ENCODE data around the gene PGAP1. TPM values are rescaled to one million over a fixed set of nuclear protein-coding genes. Genes with fewer than 3 reads are reported as not detected.

Gene PGAP1
- total and polyA plus RNA-seq, 9 donors: 11.9 to 22.1 (median 16.8) TPM

- H3K4me1 ChIP-seq (ENCODE audit: control insufficient read depth, insufficient read depth, low read length): no peaks in the 10 kb centered on the region
- no peak overlapping the region for H3K27ac ChIP-seq (ENCODE audit: low read length)
- H3K27me3 ChIP-seq (ENCODE audit: control insufficient read depth, insufficient read depth, low read length): no peaks in the 10 kb centered on the region
- no peak for DNase-seq
- H3K4me3 ChIP-seq (ENCODE audit: low read length): no peak overlapping the region
- no CpG with 5 or more reads among the region's 6 CpGs for WGBS (ENCODE audit: insufficient coverage)
- H3K36me3 ChIP-seq (ENCODE audit: control insufficient read depth, insufficient read depth, low read length): peaks cover 12% of the 10 kb centered on the region
- no peaks in the 10 kb centered on the region for H3K9me3 ChIP-seq (replicated peaks; ENCODE audit: control insufficient read depth, low read depth, low read length)
These were observed 25.7 kb downstream of the PGAP1 start for GRCh38 chr2:196900843-196901242.

DNA sequence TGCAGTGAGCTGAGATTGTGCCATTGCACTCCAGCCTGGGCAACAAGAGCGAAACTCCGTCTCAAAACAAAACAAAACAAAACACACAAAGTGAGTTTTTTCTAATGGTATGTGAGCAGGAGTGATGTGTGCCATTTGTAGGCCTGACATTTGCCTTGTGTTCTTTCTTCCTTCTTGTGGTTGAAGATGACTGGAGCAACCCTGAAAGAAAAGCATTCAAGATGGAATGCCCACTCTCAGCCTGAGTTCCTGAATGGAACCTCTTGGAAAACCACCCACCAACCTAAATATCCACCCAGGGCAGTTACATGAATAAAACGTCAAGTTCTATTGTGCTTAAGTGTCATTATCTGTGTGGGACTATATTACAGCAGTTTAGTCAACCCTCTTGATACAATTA, 26.5 kb downstream of the PGAP1 start:
- H3K27ac ChIP-seq (ENCODE audit: low read length): no peak overlapping the region
- no CpG with 5 or more reads among the region's 3 CpGs for WGBS (ENCODE audit: insufficient coverage)
- no peak for DNase-seq
- no peaks in the 10 kb centered on the region for H3K4me1 ChIP-seq (ENCODE audit: control insufficient read depth, insufficient read depth, low read length)
- H3K27me3 ChIP-seq (ENCODE audit: control insufficient read depth, insufficient read depth, low read length): no peaks in the 10 kb centered on the region
- H3K9me3 ChIP-seq (replicated peaks; ENCODE audit: control insufficient read depth, low read depth, low read length): no peaks in the 10 kb centered on the region
- H3K4me3 ChIP-seq (ENCODE audit: low read length): no peak overlapping the region
- peaks cover 12% of the 10 kb centered on the region for H3K36me3 ChIP-seq (ENCODE audit: control insufficient read depth, insufficient read depth, low read length)

GRCh38 chr2:196891136-196891535, 35.4 kb downstream of the PGAP1 start:
- peaks cover 10% of the 10 kb centered on the region for H3K36me3 ChIP-seq (ENCODE audit: control insufficient read depth, insufficient read depth, low read length)
- peak; percentile 47 for DNase-seq
- H3K4me3 ChIP-seq (ENCODE audit: low read length): no peak overlapping the region
- H3K27ac ChIP-seq (ENCODE audit: low read length): no peak overlapping the region
- no peaks in the 10 kb centered on the region for H3K9me3 ChIP-seq (replicated peaks; ENCODE audit: control insufficient read depth, low read depth, low read length)
- no peaks in the 10 kb centered on the region for H3K4me1 ChIP-seq (ENCODE audit: control insufficient read depth, insufficient read depth, low read length)
- WGBS (ENCODE audit: insufficient coverage): no CpG with 5 or more reads among the region's 2 CpGs
- no peaks in the 10 kb centered on the region for H3K27me3 ChIP-seq (ENCODE audit: control insufficient read depth, insufficient read depth, low read length)

GRCh38 chr2:196887431-196887830, 39.1 kb downstream of the PGAP1 start:
- no peak for DNase-seq
- Histone ChIP-seq H3K27me3 (ENCODE audit: control insufficient read depth, insufficient read depth, low read length) (no peaks in the 10 kb centered on the region), H3K9me3 (replicated peaks; ENCODE audit: control insufficient read depth, low read depth, low read length) (no peaks in the 10 kb centered on the region), H3K27ac (ENCODE audit: low read length) (no peak overlapping the region), H3K4me1 (ENCODE audit: control insufficient read depth, insufficient read depth, low read length) (no peaks in the 10 kb centered on the region), H3K4me3 (ENCODE audit: low read length) (no peak overlapping the region), H3K36me3 (ENCODE audit: control insufficient read depth, insufficient read depth, low read length) (peaks cover 10% of the 10 kb centered on the region)

- Histone ChIP-seq H3K4me3 (ENCODE audit: low read length) (no peak overlapping the region), H3K27ac (ENCODE audit: low read length) (no peak overlapping the region), H3K9me3 (replicated peaks; ENCODE audit: control insufficient read depth, low read depth, low read length) (no peaks in the 10 kb centered on the region), H3K36me3 (ENCODE audit: control insufficient read depth, insufficient read depth, low read length) (peaks cover 6% of the 10 kb centered on the region), H3K27me3 (ENCODE audit: control insufficient read depth, insufficient read depth, low read length) (no peaks in the 10 kb centered on the region), H3K4me1 (ENCODE audit: control insufficient read depth, insufficient read depth, low read length) (no peaks in the 10 kb centered on the region)
- no CpG with 5 or more reads among the region's 2 CpGs for WGBS (ENCODE audit: insufficient coverage)
- no peak for DNase-seq
These were observed 42.1 kb downstream of the PGAP1 start for GRCh38 chr2:196884368-196884767.

- WGBS (ENCODE audit: insufficient coverage): no CpG with 5 or more reads among the region's 1 CpG
- Histone ChIP-seq H3K27ac (ENCODE audit: low read length) (no peak overlapping the region), H3K36me3 (ENCODE audit: control insufficient read depth, insufficient read depth, low read length) (peaks cover 15% of the 10 kb centered on the region), H3K27me3 (ENCODE audit: control insufficient read depth, insufficient read depth, low read length) (no peaks in the 10 kb centered on the region), H3K4me3 (ENCODE audit: low read length) (no peak overlapping the region), H3K4me1 (ENCODE audit: control insufficient read depth, insufficient read depth, low read length) (no peaks in the 10 kb centered on the region), H3K9me3 (replicated peaks; ENCODE audit: control insufficient read depth, low read depth, low read length) (no peaks in the 10 kb centered on the region)
- DNase-seq: no peak
These were observed 50.1 kb downstream of the PGAP1 start for GRCh38 chr2:196876364-196876763.

GRCh38 chr2:196875414-196875813, 51.1 kb downstream of the PGAP1 start:
- Histone ChIP-seq H3K4me3 (ENCODE audit: low read length) (no peak overlapping the region), H3K27ac (ENCODE audit: low read length) (no peak overlapping the region), H3K27me3 (ENCODE audit: control insufficient read depth, insufficient read depth, low read length) (no peaks in the 10 kb centered on the region), H3K9me3 (replicated peaks; ENCODE audit: control insufficient read depth, low read depth, low read length) (no peaks in the 10 kb centered on the region), H3K4me1 (ENCODE audit: control insufficient read depth, insufficient read depth, low read length) (no peaks in the 10 kb centered on the region), H3K36me3 (ENCODE audit: control insufficient read depth, insufficient read depth, low read length) (peaks cover 15% of the 10 kb centered on the region)
- no peak for DNase-seq
- WGBS (ENCODE audit: insufficient coverage): no CpG with 5 or more reads among the region's 1 CpG

- no peak overlapping the region for H3K27ac ChIP-seq (ENCODE audit: low read length)
- H3K9me3 ChIP-seq (replicated peaks; ENCODE audit: control insufficient read depth, low read depth, low read length): no peaks in the 10 kb centered on the region
- H3K4me1 ChIP-seq (ENCODE audit: control insufficient read depth, insufficient read depth, low read length): no peaks in the 10 kb centered on the region
- peaks cover 10% of the 10 kb centered on the region for H3K36me3 ChIP-seq (ENCODE audit: control insufficient read depth, insufficient read depth, low read length)
- no peak overlapping the region for H3K4me3 ChIP-seq (ENCODE audit: low read length)
- no CpG with 5 or more reads among the region's 1 CpG for WGBS (ENCODE audit: insufficient coverage)
- DNase-seq: no peak
- no peaks in the 10 kb centered on the region for H3K27me3 ChIP-seq (ENCODE audit: control insufficient read depth, insufficient read depth, low read length)
These were observed 53.0 kb downstream of the PGAP1 start for GRCh38 chr2:196873511-196873910.

- Histone ChIP-seq H3K4me1 (ENCODE audit: control insufficient read depth, insufficient read depth, low read length) (no peaks in the 10 kb centered on the region), H3K36me3 (ENCODE audit: control insufficient read depth, insufficient read depth, low read length) (peaks cover under 1% of the 10 kb centered on the region), H3K27ac (ENCODE audit: low read length) (no peak overlapping the region), H3K4me3 (ENCODE audit: low read length) (no peak overlapping the region), H3K27me3 (ENCODE audit: control insufficient read depth, insufficient read depth, low read length) (no peaks in the 10 kb centered on the region), H3K9me3 (replicated peaks; ENCODE audit: control insufficient read depth, low read depth, low read length) (peaks cover 2% of the 10 kb centered on the region)
- no CpG with 5 or more reads among the region's 1 CpG for WGBS (ENCODE audit: insufficient coverage)
- no peak for DNase-seq
These were observed 71.9 kb downstream of the PGAP1 start for GRCh38 chr2:196854629-196855028.

DNA sequence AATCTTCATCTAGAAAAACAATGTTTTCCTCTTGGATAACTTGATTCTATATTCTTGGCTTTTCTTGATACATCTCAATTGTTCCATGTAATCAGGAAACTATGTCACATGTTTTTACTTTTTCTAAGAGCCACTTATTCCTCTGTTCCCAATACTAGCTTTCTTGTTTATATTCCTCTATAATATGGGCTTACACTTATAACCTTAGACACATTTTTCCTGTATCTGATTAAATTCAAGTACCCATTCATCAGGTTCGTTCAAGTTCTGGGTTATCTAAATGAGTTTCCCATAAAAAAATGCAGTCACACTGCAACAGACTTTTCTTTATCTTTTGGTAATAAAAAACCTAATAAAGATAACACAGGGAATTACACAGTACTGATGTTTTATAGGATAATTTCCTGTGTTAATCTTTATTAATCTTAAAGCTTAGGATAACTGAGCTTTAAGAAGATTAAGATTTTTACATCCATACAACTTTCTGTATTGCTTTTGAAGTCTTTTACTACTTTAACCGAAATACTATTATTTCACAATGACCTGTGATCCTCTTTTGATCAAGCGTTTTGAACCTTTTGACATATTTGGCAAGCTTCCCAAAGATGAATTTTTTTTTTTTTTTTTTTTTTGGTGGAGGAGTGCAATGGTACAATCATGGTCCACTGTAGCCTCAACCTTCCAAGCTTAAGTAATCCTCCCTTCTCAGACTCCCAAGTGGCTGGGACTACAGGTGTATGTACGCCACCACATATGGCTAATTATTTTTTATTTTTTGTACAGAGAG, 73.0 kb downstream of the PGAP1 start:
- Histone ChIP-seq H3K4me1 (ENCODE audit: control insufficient read depth, insufficient read depth, low read length) (no peaks in the 10 kb centered on the region), H3K27me3 (ENCODE audit: control insufficient read depth, insufficient read depth, low read length) (no peaks in the 10 kb centered on the region), H3K27ac (ENCODE audit: low read length) (no peak overlapping the region), H3K9me3 (replicated peaks; ENCODE audit: control insufficient read depth, low read depth, low read length) (no peaks in the 10 kb centered on the region), H3K36me3 (ENCODE audit: control insufficient read depth, insufficient read depth, low read length) (peaks cover 2% of the 10 kb centered on the region), H3K4me3 (ENCODE audit: low read length) (no peak overlapping the region)
- no CpG with 5 or more reads among the region's 4 CpGs for WGBS (ENCODE audit: insufficient coverage)
- DNase-seq: no peak

DNA sequence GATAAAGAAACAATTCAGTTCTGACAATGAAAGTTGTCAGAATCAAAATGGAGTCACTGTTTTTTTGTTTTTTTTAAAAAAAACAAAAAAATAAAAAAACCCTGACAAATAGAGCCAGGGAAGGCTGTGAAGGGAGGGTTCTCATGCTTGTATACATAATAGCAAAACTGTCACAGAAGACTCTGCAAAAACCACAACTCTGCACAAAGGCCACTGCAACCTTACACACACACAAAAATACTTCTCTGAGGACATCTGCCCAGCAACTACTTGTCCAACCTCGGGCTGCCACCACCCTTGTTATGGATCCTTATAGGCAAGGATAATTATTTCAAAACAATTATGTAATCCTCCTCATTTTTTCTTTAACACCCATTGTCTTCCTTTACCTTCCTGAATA, 75.4 kb downstream of the PGAP1 start:
- Histone ChIP-seq H3K4me3 (ENCODE audit: low read length) (no peak overlapping the region), H3K4me1 (ENCODE audit: control insufficient read depth, insufficient read depth, low read length) (no peaks in the 10 kb centered on the region), H3K27ac (ENCODE audit: low read length) (no peak overlapping the region), H3K36me3 (ENCODE audit: control insufficient read depth, insufficient read depth, low read length) (peaks cover 2% of the 10 kb centered on the region), H3K27me3 (ENCODE audit: control insufficient read depth, insufficient read depth, low read length) (no peaks in the 10 kb centered on the region), H3K9me3 (replicated peaks; ENCODE audit: control insufficient read depth, low read depth, low read length) (no peaks in the 10 kb centered on the region)
- DNase-seq: no peak
- no CpG with 5 or more reads among the region's 1 CpG for WGBS (ENCODE audit: insufficient coverage)

Measured in muscle of leg (tissue), 11 donors.